DND-41 (cell line): ENCODE data around the gene RAI14.

Experiments used
- ATAC-seq: fragments of 200-7000 bp; cut with Tn5 transposase; 3 replicates; pipeline ENCODE4 v1.9.1; 2021; ENCODE audit warnings: low read depth; ENCODE audit not compliant: insufficient read depth
- DNase-seq: peaks from one replicate; pipeline ENCODE4 v3.0.0-alpha.2; 2020
- H2AFZ ChIP-seq: 2 replicates; pipeline ENCODE4 v1.6.0; 2012; ENCODE audit warnings: low read depth, low read length
- H3K27ac ChIP-seq: 2 replicates; pipeline ENCODE4 v1.5.1; 2012; ENCODE audit warnings: low read length, inconsistent platforms
- H3K27me3 ChIP-seq: fragments of 200-600 bp; sonication (generic); 2 replicates; pipeline ENCODE4 v1.6.0; 2012; ENCODE audit warnings: low read length, mild to moderate bottlenecking, inconsistent platforms; ENCODE audit not compliant: insufficient read depth, poor library complexity
- H3K36me3 ChIP-seq: 2 replicates; pipeline ENCODE4 v1.5.1; 2012; ENCODE audit warnings: low read length, inconsistent platforms; ENCODE audit not compliant: insufficient read depth
- H3K4me1 ChIP-seq: 2 replicates; pipeline ENCODE4 v1.5.1; 2012; ENCODE audit warnings: mild to moderate bottlenecking, low read length; ENCODE audit not compliant: insufficient read depth
- H3K4me2 ChIP-seq: 2 replicates; pipeline ENCODE4 v1.6.0; 2012; ENCODE audit warnings: mild to moderate bottlenecking, moderate library complexity, low read length, inconsistent platforms; ENCODE audit not compliant: insufficient read depth
- H3K4me3 ChIP-seq, 2 experiments: fragments of 200-600 bp in 1 of 2; shearing (Covaris generic) in 1 of 2; 2 replicates each; pipeline ENCODE4 v1.5.1; 2012 to 2016; ENCODE audit warnings: inconsistent platforms in 2 of 2, low read length in 2 of 2, mild to moderate bottlenecking in 2 of 2, low read depth in 1 of 2, moderate library complexity in 1 of 2
- H3K79me2 ChIP-seq: 2 replicates; pipeline ENCODE4 v1.6.0; 2012; ENCODE audit warnings: low read length, inconsistent platforms; ENCODE audit not compliant: insufficient read depth
- H3K9ac ChIP-seq: 2 replicates; pipeline ENCODE4 v1.6.0; 2012; ENCODE audit warnings: low read depth, mild to moderate bottlenecking, inconsistent platforms, low read length, moderate library complexity
- H3K9me3 ChIP-seq: 2 replicates; pipeline ENCODE4 v1.5.1; 2012; ENCODE audit warnings: low read length, moderate library complexity, mild to moderate bottlenecking, inconsistent platforms; ENCODE audit not compliant: insufficient read depth, severe bottlenecking
- H4K20me1 ChIP-seq: 2 replicates; pipeline ENCODE4 v1.6.0; 2012; ENCODE audit warnings: low read length; ENCODE audit not compliant: insufficient read depth
- EZH2 ChIP-seq: IDR thresholded peaks from 3 replicates; pipeline ENCODE4 v1.6.1; 2012; ENCODE audit warnings: borderline replicate concordance, low read depth, mild to moderate bottlenecking, moderate library complexity, low read length, inconsistent platforms; ENCODE audit not compliant: severe bottlenecking
- TF ChIP-seq, protein P1 (sequence below): IDR thresholded peaks from 2 replicates; pipeline ENCODE4 v1.5.1; 2012; ENCODE audit warnings: borderline replicate concordance, low read length, moderate library complexity, mild to moderate bottlenecking; ENCODE audit not compliant: poor library complexity, severe bottlenecking; ENCODE audit errors: extremely low read depth

Gene RAI14

GRCh38 chr5:34672196-34672595 lies 16.1 kb downstream of the RAI14 start:
- TF ChIP-seq, protein P1, sequence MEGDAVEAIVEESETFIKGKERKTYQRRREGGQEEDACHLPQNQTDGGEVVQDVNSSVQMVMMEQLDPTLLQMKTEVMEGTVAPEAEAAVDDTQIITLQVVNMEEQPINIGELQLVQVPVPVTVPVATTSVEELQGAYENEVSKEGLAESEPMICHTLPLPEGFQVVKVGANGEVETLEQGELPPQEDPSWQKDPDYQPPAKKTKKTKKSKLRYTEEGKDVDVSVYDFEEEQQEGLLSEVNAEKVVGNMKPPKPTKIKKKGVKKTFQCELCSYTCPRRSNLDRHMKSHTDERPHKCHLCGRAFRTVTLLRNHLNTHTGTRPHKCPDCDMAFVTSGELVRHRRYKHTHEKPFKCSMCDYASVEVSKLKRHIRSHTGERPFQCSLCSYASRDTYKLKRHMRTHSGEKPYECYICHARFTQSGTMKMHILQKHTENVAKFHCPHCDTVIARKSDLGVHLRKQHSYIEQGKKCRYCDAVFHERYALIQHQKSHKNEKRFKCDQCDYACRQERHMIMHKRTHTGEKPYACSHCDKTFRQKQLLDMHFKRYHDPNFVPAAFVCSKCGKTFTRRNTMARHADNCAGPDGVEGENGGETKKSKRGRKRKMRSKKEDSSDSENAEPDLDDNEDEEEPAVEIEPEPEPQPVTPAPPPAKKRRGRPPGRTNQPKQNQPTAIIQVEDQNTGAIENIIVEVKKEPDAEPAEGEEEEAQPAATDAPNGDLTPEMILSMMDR, result no peak
- no peaks in the 10 kb centered on the region for H3K4me1 ChIP-seq
- no peak overlapping the region for H3K27ac ChIP-seq
- no peaks in the 10 kb centered on the region for H3K27me3 ChIP-seq
- no peak overlapping the region for H3K9ac ChIP-seq
- no peaks in the 10 kb centered on the region for H3K36me3 ChIP-seq
- H4K20me1 ChIP-seq, result no peaks in the 10 kb centered on the region
- H2AFZ ChIP-seq, result no peak overlapping the region
- H3K79me2 ChIP-seq, result no peaks in the 10 kb centered on the region
- H3K4me2 ChIP-seq, result no peak overlapping the region
- H3K9me3 ChIP-seq, result no peaks in the 10 kb centered on the region
- no peak overlapping the region for H3K4me3 ChIP-seq
- DNase-seq (no peak), ATAC-seq (no peak)

DNA sequence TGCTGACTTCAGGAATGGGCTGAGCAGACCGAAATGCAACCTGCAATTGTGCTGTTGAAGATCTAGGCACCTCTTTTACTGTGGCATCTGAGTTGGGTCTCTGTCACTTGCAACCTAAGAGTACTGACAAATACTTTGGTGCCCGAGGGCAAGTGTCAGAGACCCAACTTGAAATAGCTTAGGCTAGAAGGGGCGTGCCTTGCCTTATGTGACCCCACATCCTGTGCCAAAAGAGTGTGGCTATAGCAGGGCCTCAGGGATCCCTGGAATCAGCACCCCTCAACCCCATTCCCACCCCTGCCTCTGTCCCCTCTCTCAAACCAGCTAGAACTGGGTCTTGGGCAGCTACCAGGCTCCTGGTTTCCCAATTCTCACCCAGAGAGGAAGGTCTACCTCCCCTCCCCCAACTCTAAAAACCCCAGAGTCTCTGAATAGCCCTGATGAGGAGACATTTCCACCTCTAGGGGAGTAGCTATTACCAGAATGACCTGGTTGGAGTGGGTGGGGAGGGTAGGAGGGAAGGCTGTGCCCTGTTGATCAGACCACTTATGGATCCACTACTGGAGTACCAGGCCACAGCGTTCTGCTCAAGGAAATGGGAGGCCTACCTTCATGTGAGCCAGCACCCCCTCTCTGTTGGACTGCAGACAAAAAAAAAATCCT lies 17.5 kb downstream of the RAI14 start:
- no peak overlapping the region for H3K4me3 ChIP-seq
- H2AFZ ChIP-seq, result no peak overlapping the region
- H3K4me2 ChIP-seq, result no peak overlapping the region
- no peak for TF ChIP-seq EZH2
- TF ChIP-seq, protein P1, result no peak
- no peaks in the 10 kb centered on the region for H4K20me1 ChIP-seq
- no peaks in the 10 kb centered on the region for H3K9me3 ChIP-seq
- H3K79me2 ChIP-seq, result no peaks in the 10 kb centered on the region
- no peaks in the 10 kb centered on the region for H3K36me3 ChIP-seq
- no peak overlapping the region for H3K27ac ChIP-seq
- H3K4me1 ChIP-seq, result no peaks in the 10 kb centered on the region
- DNase-seq (no peak), ATAC-seq (no peak)
- H3K9ac ChIP-seq, result no peak overlapping the region
- no peaks in the 10 kb centered on the region for H3K27me3 ChIP-seq

- Histone ChIP-seq H3K4me1 (no peaks in the 10 kb centered on the region), H3K4me2 (no peak overlapping the region), H3K27ac (no peak overlapping the region), H3K9ac (no peak overlapping the region), H3K27me3 (no peaks in the 10 kb centered on the region), H3K4me3 (no peak overlapping the region), H3K36me3 (no peaks in the 10 kb centered on the region), H4K20me1 (no peaks in the 10 kb centered on the region), H2AFZ (no peak overlapping the region), H3K9me3 (no peaks in the 10 kb centered on the region), H3K79me2 (no peaks in the 10 kb centered on the region)
- no peak for ATAC-seq
- TF ChIP-seq, protein P1, result no peak
- TF ChIP-seq EZH2, result no peak
- no peak for DNase-seq
Observed at GRCh38 chr5:34674187-34674586, 18.1 kb downstream of the RAI14 start.

- Histone ChIP-seq H3K4me3 (no peak overlapping the region), H3K36me3 (no peaks in the 10 kb centered on the region), H2AFZ (no peak overlapping the region), H3K27ac (no peak overlapping the region), H3K4me2 (no peak overlapping the region), H3K4me1 (no peaks in the 10 kb centered on the region), H3K79me2 (no peaks in the 10 kb centered on the region), H4K20me1 (no peaks in the 10 kb centered on the region), H3K9ac (no peak overlapping the region), H3K9me3 (no peaks in the 10 kb centered on the region), H3K27me3 (no peaks in the 10 kb centered on the region)
- TF ChIP-seq EZH2, result no peak
- ATAC-seq (no peak), DNase-seq (no peak)
Observed at GRCh38 chr5:34675857-34676256, 19.7 kb downstream of the RAI14 start.
